ENCODE data around the gene WFIKKN1.

WFIKKN1 gene

GRCh38 chr16:662095-662494, 31.3 kb downstream of the WFIKKN1 start:
- DNase-seq (ENCODE audit: low read depth) = no peak
- H3K4me3 ChIP-seq (ENCODE audit: control insufficient read depth, low read depth, low read length) = no peak overlapping the region
- TF ChIP-seq, protein P1, sequence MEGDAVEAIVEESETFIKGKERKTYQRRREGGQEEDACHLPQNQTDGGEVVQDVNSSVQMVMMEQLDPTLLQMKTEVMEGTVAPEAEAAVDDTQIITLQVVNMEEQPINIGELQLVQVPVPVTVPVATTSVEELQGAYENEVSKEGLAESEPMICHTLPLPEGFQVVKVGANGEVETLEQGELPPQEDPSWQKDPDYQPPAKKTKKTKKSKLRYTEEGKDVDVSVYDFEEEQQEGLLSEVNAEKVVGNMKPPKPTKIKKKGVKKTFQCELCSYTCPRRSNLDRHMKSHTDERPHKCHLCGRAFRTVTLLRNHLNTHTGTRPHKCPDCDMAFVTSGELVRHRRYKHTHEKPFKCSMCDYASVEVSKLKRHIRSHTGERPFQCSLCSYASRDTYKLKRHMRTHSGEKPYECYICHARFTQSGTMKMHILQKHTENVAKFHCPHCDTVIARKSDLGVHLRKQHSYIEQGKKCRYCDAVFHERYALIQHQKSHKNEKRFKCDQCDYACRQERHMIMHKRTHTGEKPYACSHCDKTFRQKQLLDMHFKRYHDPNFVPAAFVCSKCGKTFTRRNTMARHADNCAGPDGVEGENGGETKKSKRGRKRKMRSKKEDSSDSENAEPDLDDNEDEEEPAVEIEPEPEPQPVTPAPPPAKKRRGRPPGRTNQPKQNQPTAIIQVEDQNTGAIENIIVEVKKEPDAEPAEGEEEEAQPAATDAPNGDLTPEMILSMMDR (IDR thresholded peaks at IDR 0.05; ENCODE audit: control insufficient read depth, insufficient read depth, low read depth, low read length, missing control alignments) = no peak

GRCh38 chr16:662597-662996, 31.8 kb downstream of the WFIKKN1 start:
- no peak overlapping the region for H3K4me3 ChIP-seq (ENCODE audit: control insufficient read depth, low read depth, low read length)
- TF ChIP-seq, protein P1 (IDR thresholded peaks at IDR 0.05; ENCODE audit: control insufficient read depth, insufficient read depth, low read depth, low read length, missing control alignments) = no peak
- DNase-seq (ENCODE audit: low read depth) = no peak

DNA sequence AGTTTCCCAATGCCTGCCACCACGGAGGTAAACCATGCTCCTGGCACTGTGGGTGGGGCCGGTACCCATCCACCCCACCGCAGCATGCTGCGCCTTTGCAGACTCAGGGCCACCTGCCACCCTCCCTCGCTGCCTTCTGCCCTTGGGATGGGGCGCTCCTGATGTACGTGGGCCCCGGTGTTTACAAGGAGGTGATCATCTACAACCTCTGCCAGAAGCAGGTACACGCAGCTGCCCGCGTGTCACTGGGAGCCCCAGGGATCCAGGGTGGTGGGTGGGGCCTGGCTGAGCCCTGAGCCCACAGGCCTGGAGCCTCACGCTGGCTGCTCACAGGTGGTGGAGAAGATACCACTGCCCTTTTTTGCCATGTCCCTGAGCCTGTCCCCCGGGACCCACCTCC, 35.8 kb downstream of the WFIKKN1 start:
- TF ChIP-seq, protein P1 (IDR thresholded peaks at IDR 0.05; ENCODE audit: control insufficient read depth, insufficient read depth, low read depth, low read length, missing control alignments) = no peak
- H3K4me3 ChIP-seq (ENCODE audit: control insufficient read depth, low read depth, low read length) = no peak overlapping the region
- no peak for DNase-seq (ENCODE audit: low read depth)

DNA sequence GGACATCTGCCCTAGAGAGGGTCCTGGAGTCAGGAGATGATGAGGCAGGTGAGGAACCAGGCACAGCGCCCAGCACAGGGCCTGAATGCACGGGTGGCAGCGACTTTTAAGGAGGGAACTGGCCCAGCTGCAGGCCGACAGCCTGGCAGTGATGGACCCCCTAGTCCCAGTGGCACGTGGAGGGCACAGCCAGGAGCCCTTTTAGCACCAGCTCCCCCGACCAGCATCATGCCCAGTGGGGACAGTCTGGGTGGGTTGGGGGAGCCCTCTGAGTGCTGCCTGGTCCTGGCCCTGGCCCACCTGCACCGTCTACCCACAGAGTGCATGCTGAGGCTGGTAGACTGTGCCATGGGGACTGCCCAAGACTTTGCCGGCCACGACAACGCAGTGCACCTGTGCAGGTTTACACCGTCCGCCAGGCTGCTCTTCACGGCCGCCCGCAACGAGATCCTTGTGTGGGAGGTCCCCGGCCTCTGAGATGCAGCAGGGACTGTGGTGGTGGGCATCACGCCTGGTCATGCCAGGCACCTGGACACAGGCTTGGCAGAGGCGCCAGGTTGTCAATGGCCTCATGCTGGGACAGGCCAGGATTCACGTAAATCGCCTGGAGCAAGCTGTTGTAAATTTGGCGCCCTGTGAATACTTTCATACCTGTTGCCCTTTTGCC, 36.5 kb downstream of the WFIKKN1 start:
- H3K4me3 ChIP-seq (ENCODE audit: control insufficient read depth, low read depth, low read length) = no peak overlapping the region
- DNase-seq (ENCODE audit: low read depth) = no peak
- TF ChIP-seq, protein P1 (IDR thresholded peaks at IDR 0.05; ENCODE audit: control insufficient read depth, insufficient read depth, low read depth, low read length, missing control alignments) = no peak

GRCh38 chr16:667780-668518, 37.2 kb downstream of the WFIKKN1 start, which contains the start of gene RHOT2:
TSS of gene RHOT2 (plus strand) at chr16:668132. CDS start at chr16:668200, 68 bp downstream.
- H3K4me3 ChIP-seq (ENCODE audit: control insufficient read depth, low read depth, low read length) = peak within 1 kb of the TSS; percentile 73
- TF ChIP-seq, protein P1 (IDR thresholded peaks at IDR 0.05; ENCODE audit: control insufficient read depth, insufficient read depth, low read depth, low read length, missing control alignments) = peak; percentile 42
- DNase-seq (ENCODE audit: low read depth) = peak; percentile 38

GRCh38 chr16:668519-669171, 37.9 kb downstream of the WFIKKN1 start:
- peak overlapping the region; percentile 73 for H3K4me3 ChIP-seq (ENCODE audit: control insufficient read depth, low read depth, low read length)
- TF ChIP-seq, protein P1 (IDR thresholded peaks at IDR 0.05; ENCODE audit: control insufficient read depth, insufficient read depth, low read depth, low read length, missing control alignments) = no peak
- no peak for DNase-seq (ENCODE audit: low read depth)
